IMR-90 (cell line): ENCODE measurements around the gene CTSH. TPM values are rescaled to one million over a fixed set of nuclear protein-coding genes. Genes with fewer than 3 reads are reported as not detected.
A peak's percentile ranks its signal among the peaks of the same experiment; 100 is the strongest.

Experiments used
- polyA plus RNA-seq, 3 experiments: library from polyadenylated mRNA; depleted of rRNA; stranded (reverse); fragments of >200 nt; gene quantifications; 2 replicates each; pipeline ENCODE4 v1.2.3, GENCODE V29; 2012; ENCODE audit warnings: low replicate concordance in 1 of 3
- total RNA-seq: library from RNA; depleted of rRNA; stranded (reverse); fragments of >200 nt; gene quantifications from 2 replicates; pipeline ENCODE4 v1.2.3, GENCODE V29; 2012
- TF ChIP-seq, protein P1 (sequence below): conservative IDR thresholded peaks from 2 replicates; pipeline ENCODE4 v1.5.1; 2012; ENCODE audit warnings: mild to moderate bottlenecking, low read depth, low read length, improper control_type of control experiment

Gene CTSH
- total and polyA plus RNA-seq, 2 of the 4 experiments (the other 2 are of a cell fraction): 11.7 to 13.9 TPM

DNA sequence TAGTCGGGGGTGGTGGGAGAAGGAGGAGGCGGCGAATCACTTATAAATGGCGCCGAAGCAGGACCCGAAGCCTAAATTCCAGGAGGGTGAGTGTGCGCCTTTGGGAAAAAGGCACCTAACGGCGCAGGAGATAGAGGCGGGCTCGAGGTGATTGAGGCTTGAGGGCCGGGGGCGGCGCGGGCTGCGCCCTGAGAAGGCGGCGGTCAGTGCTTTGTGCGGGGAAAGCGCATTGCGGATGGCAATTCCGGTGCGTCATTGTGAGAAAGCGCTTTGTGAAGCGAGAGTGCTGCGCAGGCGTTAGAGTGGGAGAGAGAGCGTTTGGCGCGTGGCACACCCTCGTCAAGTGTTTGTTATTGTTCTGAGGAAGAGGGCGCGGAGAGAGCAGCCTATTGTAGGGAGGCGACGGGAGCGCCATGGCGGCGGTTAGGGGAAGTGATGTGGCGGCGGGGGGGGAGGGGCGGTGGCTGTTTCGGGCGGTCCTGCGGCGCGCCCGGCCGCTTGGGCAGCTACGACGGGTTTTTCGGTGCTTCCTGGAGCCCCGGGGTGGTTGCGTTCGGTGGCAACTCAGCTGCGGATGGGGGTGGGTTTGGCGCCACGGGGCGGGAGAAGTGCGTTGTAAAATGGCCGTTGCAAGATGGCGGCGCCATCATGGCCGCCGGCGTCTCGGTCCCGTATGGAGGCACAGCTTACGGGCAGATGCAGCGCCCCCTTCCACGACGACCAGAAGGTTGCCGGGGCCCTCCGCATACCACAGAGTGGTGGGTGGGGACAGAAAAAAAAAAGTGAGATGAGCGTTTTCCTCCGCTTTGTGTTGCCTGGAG, 71.7 kb downstream of the CTSH start (continued):
- TF ChIP-seq, protein P1, sequence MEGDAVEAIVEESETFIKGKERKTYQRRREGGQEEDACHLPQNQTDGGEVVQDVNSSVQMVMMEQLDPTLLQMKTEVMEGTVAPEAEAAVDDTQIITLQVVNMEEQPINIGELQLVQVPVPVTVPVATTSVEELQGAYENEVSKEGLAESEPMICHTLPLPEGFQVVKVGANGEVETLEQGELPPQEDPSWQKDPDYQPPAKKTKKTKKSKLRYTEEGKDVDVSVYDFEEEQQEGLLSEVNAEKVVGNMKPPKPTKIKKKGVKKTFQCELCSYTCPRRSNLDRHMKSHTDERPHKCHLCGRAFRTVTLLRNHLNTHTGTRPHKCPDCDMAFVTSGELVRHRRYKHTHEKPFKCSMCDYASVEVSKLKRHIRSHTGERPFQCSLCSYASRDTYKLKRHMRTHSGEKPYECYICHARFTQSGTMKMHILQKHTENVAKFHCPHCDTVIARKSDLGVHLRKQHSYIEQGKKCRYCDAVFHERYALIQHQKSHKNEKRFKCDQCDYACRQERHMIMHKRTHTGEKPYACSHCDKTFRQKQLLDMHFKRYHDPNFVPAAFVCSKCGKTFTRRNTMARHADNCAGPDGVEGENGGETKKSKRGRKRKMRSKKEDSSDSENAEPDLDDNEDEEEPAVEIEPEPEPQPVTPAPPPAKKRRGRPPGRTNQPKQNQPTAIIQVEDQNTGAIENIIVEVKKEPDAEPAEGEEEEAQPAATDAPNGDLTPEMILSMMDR: peak; percentile 60
